ENCODE results near the gene HSPB8.

HSPB8 gene, protein sequence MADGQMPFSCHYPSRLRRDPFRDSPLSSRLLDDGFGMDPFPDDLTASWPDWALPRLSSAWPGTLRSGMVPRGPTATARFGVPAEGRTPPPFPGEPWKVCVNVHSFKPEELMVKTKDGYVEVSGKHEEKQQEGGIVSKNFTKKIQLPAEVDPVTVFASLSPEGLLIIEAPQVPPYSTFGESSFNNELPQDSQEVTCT

DNA sequence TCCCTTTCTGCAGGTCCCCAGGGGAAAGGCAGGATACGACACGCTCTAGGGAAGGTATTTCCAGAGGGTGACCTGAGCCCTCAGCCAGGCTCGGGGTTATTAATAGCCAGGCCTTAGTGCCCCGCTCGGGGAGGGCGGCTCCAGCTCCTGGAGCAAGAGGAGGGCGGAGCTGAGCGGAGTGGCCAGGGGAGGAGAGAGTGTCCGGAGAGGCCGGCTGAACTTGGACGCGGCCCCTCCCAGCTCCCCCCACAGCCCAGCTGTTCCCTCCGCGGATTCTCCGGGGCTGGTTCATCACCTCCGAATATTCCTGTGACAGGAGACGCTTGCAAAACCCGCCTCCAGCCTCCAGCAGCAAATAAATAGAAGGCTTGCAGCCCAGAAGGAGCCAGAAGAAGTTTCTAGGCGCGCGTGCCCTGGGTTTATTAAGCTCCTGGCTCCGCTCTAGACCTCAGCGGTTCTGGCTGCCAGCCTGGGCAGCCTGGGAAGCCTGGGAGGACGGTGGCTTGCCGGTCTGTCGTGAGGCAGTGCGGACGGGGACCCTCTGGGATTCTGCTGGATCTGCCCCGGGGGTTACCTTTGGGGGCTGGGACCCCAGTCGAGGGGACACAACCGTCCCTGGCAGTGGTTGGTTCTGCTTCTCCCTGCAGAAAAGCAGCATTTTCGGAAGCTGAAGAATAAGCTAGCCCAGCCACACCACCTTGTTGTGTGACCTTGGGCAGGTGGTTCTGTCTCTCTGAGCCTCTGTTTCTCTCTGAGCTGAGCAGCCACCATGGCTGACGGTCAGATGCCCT is at the start of gene HSPB8:
TSS of gene HSPB8 (plus strand) at position 388 of the 791 bp plus-strand sequence. CDS start at position 770, 382 bp downstream.
- no peak for DNase-seq (ENCODE audit: low read depth in 2 of 2)

DNA sequence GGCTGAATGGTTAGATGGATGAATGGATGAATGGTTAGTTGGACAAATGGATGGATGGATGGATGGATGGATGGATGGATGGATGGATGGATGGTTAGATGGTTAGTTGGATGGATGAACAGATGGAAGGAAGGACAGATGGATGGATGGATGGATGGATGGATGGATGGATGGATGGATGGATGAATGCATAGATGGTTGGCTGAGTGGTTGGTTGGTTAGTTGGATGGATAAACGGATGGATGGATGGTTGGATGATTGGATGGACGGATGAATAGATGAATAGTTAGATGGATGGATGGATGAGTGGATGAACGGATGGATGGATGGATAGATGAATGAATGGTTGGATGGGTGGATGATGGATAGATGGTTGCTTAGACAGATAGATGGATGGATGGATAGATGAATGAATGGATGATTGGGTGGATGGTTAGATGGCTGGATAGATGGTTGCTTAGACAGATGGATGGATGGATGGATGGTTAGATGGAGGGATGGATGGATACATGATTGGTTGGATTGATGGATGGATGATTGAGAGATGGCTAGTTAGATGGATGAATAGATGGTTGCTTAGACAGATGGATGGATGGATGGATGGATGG is 48.8 kb upstream of the HSPB8 start:
- no peak for DNase-seq (ENCODE audit: low read depth in 2 of 2)

DNA sequence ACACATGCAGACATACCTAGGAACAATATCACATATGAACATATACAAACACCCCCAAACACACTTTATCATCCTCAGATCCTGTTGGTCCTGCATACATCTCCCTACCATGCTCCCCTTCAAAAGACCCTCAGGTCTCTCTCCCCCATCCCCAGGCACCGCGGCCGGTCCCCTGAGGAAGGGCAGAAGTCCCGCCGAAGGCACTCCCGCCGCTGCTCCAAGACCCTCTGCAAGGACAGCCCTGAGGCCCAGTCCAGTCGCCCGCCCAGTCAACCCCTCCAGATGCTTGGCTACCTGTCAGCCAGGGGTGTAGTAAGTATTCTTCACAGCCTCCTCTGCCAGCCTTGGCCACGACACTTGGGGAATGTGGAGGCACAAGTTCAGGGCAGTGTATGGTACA is 48.2 kb upstream of the HSPB8 start:
- no peak for DNase-seq (ENCODE audit: low read depth in 2 of 2)

DNA sequence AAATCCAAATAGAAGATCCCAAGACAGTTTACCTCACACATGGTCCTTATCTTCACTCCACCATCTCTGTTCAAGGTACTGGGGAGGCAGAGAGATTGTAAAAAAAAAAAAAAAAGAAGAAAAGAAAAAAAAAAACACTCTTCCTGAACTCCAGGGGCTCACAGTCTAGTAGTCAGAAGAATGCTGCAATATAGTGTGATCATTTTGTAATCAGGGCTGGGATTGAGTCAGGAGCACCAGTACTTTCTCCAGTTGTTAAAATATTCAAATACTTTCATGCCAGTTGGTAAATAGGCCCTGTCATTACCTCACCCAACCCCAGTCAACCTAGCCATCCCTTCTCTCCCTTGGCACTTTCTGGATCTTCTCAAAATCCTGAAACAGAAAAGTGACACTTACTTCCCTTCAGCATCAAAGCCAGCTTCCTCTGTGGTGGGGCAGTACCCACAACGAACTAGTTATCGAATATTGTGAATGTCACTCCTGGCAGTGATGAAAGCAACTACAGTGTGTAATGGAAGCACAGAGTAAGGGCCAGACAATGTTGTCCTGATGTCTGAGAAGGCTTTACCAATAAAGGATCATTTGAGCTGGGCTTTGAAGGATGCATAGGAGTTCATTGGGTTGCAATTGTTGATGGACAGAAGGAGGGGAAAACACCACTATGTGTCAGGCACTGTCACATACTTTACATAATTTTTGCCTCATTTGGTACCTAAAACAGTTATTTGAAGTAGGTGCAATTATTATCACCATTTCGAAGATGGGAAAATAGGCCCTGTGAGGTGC is 44.3 kb upstream of the HSPB8 start:
- DNase-seq (ENCODE audit: low read depth in 2 of 2), result no peak

DNA sequence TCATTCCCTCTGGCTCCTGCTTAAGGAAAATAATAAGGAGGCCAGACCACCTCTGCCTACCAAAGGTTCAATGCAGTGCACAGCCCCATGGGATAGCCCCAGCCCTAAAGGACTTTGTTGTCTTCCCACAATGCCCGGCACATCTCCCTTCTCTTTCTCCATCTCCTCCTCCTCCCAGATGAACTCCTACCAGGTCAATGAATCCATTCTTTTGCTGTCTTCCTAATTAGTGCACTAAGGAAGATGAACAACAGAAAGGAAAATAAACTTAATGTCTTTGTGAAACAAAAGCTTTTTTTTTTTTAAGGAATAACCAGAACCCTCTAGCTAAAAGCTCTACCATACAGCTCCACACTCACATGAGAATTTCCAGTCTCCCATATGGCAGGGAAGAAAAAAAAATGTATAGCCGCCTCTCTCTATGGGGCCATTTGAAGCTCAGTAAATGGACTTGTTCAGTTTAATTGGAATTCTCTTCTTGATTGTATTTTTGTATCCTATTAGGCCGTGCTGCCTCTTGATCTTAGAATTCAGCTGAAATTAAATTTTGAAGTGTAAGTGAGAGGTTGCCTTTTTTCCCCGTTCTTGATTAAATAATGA is 41.8 kb upstream of the HSPB8 start:
- DNase-seq (ENCODE audit: low read depth in 2 of 2), result no peak

DNA sequence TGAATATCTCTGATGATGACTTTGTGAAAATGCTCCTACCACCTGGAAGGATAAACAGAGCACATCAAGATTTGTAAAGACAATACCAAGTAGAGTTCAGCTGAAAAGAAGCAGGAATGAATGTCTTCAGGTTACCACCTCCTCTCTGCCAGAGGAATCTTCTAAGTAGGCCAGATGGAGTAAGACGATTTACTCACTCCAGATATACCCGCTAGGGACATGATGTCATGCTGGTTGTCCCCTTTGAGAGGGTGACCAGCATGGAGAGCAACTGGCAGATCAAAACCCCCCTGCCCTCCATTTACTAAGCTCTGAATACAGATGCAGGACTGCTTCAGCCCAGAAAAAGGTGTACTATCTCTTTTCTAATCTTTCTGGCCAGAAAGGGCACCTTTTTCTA is 39.3 kb upstream of the HSPB8 start:
- DNase-seq (ENCODE audit: low read depth in 2 of 2), result no peak

DNA sequence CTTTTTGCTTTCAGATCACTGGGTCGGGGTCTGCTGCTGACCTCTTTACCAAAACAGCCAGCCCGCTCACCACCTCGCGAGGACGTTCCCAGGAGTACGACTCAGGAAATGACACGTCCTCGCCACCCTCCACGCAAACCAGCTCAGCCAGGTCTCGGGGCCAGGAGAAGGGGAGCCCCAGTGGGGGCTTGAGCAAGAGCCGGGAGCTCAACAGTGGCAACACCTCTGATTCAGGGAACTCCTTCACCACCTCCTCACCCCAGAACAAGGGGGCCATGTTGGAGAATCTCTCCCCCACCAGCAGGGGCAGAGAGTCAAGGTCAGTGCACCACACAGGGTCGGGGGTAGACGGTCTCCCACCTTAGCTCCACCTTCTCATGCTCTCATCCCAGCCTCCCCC is 33.4 kb upstream of the HSPB8 start:
- no peak for DNase-seq (ENCODE audit: low read depth in 2 of 2)

DNA sequence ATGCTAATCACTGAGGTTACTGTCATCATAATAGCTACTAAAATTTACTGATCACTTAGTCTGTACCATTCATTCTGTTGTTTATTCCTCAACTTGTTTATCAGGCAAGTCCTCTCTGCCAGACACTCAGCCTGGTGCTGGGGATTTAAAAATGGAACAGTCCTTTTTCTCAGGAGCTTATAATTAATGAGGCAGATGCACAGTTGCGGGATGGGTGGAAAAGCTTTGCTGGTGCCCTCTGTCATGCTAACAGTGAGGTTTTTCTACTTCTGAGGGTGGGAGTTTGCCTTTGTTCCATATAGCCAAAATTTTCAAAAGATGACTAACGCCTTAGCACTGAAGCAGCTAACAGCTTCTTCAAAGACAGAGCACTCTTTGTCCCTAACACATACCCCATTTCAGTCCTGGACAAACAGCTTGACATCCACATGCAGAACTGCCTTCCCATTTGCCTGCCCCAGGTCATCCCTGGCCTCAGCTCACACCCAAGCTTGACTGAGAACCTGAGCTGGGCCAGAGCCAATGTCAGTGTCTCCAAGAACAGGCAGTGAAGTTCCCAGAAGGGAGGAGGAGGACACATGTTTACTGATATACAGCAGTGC is 30.8 kb upstream of the HSPB8 start:
- DNase-seq (ENCODE audit: low read depth in 2 of 2), result no peak

DNA sequence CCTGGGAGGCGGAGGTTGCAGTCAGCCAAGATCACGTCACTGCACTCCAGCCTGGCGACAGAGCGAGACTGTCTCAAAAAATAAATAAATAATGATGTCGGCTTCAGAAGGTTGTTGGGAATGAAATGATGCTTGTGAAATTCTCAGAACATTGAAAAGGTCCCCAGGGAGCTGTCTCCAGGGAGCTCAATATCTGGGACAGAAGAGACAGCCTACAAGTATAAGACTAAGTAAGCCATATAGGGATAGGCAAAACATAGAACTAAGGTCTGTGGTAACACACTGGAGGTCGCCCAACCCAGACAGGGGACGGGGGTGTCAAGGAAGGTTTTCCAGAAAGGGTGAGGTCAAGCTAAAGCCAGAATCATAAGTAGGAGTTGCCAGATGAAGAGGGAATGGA is 29.5 kb upstream of the HSPB8 start:
- DNase-seq (ENCODE audit: low read depth in 2 of 2), result no peak

DNA sequence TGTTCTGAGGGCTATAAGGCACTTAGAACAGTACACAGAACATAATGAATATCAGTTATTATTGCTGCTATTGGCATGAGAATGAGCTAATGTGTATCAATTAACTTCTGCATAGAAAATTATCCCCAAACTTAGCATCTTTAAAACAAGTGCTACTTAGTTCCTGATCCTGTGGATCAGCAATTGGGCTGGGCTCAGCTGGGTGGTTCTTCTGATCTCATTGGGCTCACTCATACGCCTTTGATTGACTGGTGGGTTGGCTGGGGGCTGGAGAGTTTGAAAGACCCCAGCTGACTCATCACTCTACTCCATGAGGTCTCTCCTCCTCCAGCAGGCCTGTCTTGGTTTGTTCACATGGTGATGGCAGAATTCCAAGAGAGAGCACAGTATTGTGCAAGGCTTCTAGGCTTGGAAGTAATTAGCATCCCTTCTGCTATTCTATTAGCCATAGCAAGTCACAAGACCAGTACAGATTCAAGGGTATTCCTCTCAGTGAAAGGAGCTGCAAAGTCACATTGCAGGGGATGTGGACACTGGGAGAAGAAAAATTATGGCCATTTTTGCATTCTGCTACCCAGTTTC is 27.2 kb upstream of the HSPB8 start:
- no peak for DNase-seq (ENCODE audit: low read depth in 2 of 2)

DNA sequence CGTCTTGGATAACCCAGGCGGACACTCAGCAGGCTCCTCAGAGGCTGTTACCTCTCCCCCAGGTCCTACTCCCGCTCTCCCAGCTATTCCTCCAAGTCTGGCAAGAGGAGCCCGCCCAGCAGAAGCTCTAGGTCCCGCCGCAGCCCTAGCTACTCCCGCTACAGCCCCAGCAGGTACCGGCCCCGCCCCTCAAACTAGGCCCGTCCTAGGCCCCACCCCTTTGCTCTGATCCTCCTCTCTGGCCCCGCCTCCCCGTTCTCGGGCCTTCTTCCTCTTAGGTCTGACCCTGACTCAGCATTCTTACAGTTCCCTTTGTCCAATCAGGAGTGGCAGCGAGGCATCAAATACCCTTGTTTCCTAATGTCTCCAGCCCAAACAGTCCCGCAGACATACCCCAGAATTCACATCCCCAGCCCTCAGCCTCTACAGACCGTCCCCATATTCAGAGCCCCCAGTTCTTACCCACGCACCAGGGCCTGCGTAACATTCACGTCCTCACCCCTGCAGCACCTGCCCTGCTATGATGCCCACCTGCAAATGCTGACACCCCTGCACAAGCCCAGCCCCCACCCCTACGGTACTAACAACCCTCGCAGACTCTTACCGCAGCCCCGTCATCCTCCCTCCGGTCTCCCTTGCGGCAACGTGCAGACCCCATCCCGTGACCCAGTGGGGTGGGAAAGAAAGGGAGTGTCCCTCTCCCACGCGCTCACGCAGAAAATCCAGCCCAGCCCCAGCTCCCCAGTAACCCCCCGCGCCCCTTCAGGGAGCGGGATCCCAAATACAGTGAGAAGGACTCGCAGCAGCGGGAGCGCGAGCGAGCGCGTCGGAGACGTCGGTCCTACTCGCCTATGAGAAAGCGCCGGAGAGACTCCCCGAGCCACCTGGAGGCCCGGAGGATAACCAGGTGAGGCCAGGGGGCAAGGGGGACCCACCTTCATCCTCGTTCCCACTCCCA is 25.0 kb upstream of the HSPB8 start:
- no peak for DNase-seq (ENCODE audit: low read depth in 2 of 2)

DNA sequence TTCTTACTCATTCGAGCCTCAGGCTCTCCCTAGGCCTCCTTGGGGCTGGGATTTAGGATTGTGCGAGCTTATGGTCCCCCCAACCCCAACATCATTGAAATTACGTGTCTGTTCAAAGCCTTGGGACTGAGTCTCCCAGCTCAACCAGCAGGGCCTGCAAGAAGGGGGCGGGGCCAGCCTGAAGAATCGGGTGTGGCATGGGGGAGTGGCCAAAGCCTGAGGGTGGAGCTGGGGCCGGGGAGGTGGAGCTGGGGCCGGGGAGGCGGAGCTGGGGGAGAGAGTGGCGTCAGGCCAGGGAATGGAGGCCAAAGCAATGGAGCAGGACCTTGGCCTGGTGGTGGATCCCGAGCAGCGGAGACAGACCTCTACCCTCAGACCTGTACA is 24.3 kb upstream of the HSPB8 start:
- DNase-seq (ENCODE audit: low read depth in 2 of 2), result no peak

DNA sequence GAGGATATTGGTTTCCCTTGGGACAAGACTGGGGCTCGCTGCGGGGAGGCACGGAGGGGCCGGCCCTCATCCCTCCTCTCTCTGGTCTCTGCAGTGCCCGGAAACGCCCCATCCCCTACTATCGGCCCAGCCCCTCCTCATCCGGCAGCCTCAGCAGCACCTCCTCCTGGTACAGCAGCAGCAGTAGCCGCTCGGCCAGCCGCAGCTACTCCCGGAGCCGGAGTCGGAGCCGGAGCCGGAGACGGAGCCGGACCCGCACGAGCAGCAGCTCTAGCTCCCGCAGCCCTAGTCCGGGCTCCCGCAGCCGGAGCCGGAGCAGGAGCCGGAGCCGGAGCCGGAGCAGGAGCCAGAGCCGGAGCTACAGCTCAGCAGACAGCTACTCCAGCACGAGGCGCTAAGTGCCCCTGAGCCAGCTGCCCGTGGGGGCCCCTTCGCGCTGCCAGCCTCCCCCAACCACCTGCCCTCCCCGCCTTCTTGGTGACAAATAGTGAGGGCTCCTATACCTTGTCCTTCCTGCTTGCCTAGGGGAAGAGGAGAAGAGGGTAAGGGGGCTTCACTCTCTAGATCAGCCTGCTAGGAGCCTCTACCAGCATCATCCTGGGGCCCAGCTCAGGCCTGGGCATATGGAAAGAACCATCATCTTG is 22.2 kb upstream of the HSPB8 start:
- DNase-seq (ENCODE audit: low read depth in 2 of 2), result no peak

DNA sequence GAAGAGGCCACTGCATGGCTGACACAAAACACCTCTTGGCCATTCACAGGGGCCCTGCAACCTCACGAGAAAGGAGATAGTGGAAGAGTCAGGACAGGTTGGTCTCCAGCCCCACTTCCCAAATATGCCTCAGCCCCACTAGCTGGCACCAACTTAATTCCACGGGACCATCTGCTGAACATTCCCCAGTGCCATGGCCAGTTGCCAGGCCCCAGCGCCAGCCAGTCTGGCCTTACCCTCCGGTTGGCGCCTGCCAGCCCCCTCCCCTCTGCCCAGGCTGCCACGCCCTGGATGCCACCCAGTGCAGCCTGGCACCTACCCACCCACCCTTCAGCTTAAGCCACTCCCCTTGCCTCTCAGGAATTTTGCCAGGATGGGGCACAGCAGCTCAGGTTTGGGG is 21.2 kb upstream of the HSPB8 start:
- DNase-seq (ENCODE audit: low read depth in 2 of 2), result no peak

DNA sequence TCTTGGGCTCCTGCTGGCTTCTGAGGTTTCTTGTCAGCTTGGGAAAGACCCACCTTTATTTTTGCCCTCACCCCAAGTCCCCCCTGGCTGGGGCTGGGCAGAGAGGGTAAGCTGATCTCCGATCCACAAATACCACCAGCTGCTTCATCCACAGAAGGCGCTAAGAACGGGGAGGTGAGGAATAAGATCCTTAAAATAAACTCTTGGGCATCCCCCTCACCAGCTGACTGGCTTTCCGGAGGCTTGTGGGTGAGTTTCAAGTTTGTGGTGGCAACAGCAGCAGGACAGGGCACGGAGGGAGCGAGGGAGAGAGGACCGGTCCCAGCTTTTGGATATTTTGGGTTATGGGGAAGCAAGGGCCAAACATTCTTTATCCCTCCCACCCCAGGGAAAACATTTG is 20.8 kb upstream of the HSPB8 start:
- DNase-seq (ENCODE audit: low read depth in 2 of 2), result no peak

DNA sequence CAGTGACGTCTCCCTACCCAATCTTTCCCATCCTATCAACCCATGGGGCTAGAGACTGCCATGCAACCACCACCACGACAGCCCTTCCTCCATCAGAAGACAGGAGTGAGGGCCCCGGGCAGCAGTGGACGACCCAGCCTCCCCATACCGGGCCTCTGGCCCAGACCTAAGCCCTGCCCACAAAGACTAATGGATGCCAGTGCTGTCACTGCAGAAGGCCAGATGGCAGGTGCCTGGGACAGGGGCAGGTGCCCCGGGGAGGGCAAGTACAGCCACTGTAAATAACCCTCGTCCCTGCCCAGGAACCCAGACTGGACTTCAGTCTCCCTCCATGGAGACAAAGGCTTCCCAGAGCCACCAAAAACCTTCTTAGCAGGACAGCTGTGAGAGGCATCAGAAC is 20.3 kb upstream of the HSPB8 start:
- no peak for DNase-seq (ENCODE audit: low read depth in 2 of 2)

DNA sequence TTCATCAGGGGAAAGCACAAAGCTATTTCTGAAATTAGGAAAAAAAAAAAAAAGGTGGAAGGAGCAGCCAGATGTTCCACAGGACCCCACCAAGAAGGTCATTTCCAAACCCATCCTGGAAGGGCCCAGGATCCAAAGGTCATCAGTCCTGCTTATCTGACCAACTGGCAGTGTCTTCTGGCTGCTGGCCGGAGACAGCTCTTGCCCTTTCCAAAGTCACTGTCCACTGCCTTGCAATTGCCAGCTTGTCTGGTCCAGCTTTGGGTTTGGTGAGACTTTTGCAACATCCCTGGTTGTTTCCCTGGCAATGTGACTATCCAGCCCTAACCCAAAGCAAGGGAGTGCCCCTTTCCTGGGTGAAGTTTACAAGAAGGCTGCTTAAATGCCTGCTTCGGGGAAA is 18.9 kb upstream of the HSPB8 start:
- no peak for DNase-seq (ENCODE audit: low read depth in 2 of 2)

DNA sequence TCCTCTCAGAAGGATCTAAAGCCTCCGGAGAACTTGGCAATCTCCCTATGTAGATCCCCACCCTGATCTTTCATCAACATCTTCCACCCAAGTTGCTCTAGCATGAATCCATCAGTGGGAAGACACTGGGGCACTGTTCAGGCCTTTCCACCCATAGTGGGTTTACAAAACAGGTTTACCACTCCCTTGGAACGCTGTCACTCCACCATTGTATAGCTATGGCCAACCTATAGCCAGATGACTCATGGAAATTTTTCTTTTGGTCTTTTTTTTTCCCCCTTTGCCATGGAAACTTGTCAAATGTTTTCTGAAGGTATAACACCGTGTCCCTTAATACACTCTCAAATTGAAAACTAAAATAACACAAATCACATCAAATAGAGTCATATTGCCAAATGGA is 10.8 kb upstream of the HSPB8 start:
- DNase-seq (ENCODE audit: low read depth in 2 of 2), result no peak

DNA sequence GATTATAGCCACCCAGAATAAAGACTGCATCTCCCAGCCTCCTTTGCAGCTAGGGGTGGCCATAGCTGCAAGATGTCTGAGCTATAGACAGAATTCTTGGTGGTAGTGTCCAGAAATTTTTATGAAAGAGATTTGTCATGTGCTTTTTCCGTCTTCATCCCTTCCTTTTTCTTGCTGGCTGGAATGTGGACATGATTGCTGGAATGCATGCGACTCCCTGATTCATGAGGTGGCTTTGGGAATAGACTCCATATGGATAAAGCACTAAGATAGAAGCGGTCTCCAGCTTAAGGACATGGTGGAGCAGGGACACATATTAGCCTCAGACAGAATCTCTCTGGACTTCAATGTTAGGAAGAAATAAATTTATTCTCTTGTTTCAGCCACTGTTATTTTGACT is 10.0 kb upstream of the HSPB8 start:
- no peak for DNase-seq (ENCODE audit: low read depth in 2 of 2)

DNA sequence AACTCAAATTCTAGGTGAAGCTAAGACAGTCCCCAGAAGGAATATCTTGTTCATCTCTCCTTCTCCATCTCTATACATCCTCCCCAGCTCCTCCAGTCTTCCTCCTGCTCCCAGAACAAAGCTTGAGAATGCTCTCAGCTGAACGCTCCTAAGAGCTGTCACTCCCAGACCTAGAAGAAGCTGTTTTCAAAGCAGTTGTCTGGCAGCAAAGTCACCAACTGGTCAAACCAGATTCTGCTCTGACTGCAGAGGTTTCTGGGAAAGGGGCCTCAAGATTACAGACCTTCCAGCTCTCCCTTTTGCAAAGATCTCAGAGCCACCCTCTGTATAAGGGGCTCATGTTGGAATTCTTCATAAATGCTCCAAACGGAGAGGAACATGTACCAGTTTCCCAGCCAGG is 9.6 kb upstream of the HSPB8 start:
- no peak for DNase-seq (ENCODE audit: low read depth in 2 of 2)
